NCI-H748 (cell line): ENCODE measurements around the gene ATP5F1A.

Experiments used
- DNase-seq: peaks from one replicate; lab custom pipeline; 2025; ENCODE audit not compliant: unreplicated experiment; lab: John Stamatoyannopoulos, UW

ATP5F1A gene

GRCh38 chr18:46073474-46074331, 24.4 kb downstream of the ATP5F1A start:
- peak; percentile 67 for DNase-seq

- DNase-seq = no peak
Measured at GRCh38 chr18:46072959-46073358, 25.1 kb downstream of the ATP5F1A start.

- DNase-seq = no peak
Measured at GRCh38 chr18:46072376-46072867, 25.7 kb downstream of the ATP5F1A start.

GRCh38 chr18:46071653-46072375, 26.3 kb downstream of the ATP5F1A start, which contains the start of gene PSTPIP2:
Gene PSTPIP2 (minus strand): TSS chr18:46072260. CDS start chr18:46072188, 72 bp downstream.
- peak; percentile 75 for DNase-seq

- no peak for DNase-seq
Measured at GRCh38 chr18:46070815-46071652, 27.1 kb downstream of the ATP5F1A start.

- DNase-seq = no peak
Measured at GRCh38 chr18:46070232-46070631, 27.9 kb downstream of the ATP5F1A start.

- DNase-seq = no peak
Measured at GRCh38 chr18:46069524-46069923, 28.6 kb downstream of the ATP5F1A start.

- DNase-seq = no peak
Measured at GRCh38 chr18:46068763-46069162, 29.3 kb downstream of the ATP5F1A start.

GRCh38 chr18:46067438-46068007, 30.6 kb downstream of the ATP5F1A start:
- no peak for DNase-seq

GRCh38 chr18:46062781-46063180, 35.3 kb downstream of the ATP5F1A start:
- no peak for DNase-seq

- DNase-seq = no peak
Measured at GRCh38 chr18:46061796-46062195, 36.3 kb downstream of the ATP5F1A start.

- DNase-seq = no peak
Measured at GRCh38 chr18:46061387-46061786, 36.7 kb downstream of the ATP5F1A start.

- no peak for DNase-seq
Measured at GRCh38 chr18:46060359-46060841, 37.7 kb downstream of the ATP5F1A start.

- no peak for DNase-seq
Measured at GRCh38 chr18:46055838-46056230, 42.3 kb downstream of the ATP5F1A start.

- no peak for DNase-seq
Measured at GRCh38 chr18:46054956-46055837, 42.9 kb downstream of the ATP5F1A start.

GRCh38 chr18:46053368-46054095, 44.6 kb downstream of the ATP5F1A start:
- no peak for DNase-seq

- DNase-seq = no peak
Measured at GRCh38 chr18:46051731-46052461, 46.2 kb downstream of the ATP5F1A start.

- DNase-seq = no peak
Measured at GRCh38 chr18:46050268-46050667, 47.8 kb downstream of the ATP5F1A start.
